Duodenal mucosa (tissue), 2 donors: ENCODE measurements around the gene CHAF1A.

Source experiments
- H3K27ac ChIP-seq: one replicate; pipeline ENCODE4 v1.7.0; 2013; ENCODE audit warnings: low read depth, low read length
- H3K27me3 ChIP-seq, 2 donors: one replicate each; pipeline ENCODE4 v1.7.0; 2013; ENCODE audit warnings: low read length in 2 of 2, control low read depth in 1 of 2; ENCODE audit not compliant: insufficient read depth in 2 of 2, control insufficient read depth in 1 of 2
- H3K36me3 ChIP-seq, 2 donors: one replicate each; pipeline ENCODE4 v1.7.0; 2013; ENCODE audit warnings: low read length in 2 of 2, control low read depth in 1 of 2; ENCODE audit not compliant: insufficient read depth in 2 of 2, control insufficient read depth in 1 of 2
- H3K4me1 ChIP-seq, 2 donors: one replicate each; pipeline ENCODE4 v1.7.0; 2013; ENCODE audit warnings: low read length in 2 of 2, control low read depth in 1 of 2; ENCODE audit not compliant: insufficient read depth in 2 of 2, control insufficient read depth in 1 of 2
- H3K4me3 ChIP-seq, 2 donors: one replicate each; pipeline ENCODE4 v1.7.0; 2013; ENCODE audit warnings: low read length in 2 of 2, low read depth in 1 of 2
- H3K9ac ChIP-seq, 2 donors: one replicate each; pipeline ENCODE4 v1.7.0; 2013; ENCODE audit warnings: low read length in 2 of 2, low read depth in 1 of 2
- H3K9me3 ChIP-seq, 2 donors: one replicate each; pipeline ENCODE4 v1.7.0; 2013; ENCODE audit warnings: low read length in 2 of 2, control low read depth in 1 of 2; ENCODE audit not compliant: control insufficient read depth in 1 of 2

CHAF1A gene

DNA sequence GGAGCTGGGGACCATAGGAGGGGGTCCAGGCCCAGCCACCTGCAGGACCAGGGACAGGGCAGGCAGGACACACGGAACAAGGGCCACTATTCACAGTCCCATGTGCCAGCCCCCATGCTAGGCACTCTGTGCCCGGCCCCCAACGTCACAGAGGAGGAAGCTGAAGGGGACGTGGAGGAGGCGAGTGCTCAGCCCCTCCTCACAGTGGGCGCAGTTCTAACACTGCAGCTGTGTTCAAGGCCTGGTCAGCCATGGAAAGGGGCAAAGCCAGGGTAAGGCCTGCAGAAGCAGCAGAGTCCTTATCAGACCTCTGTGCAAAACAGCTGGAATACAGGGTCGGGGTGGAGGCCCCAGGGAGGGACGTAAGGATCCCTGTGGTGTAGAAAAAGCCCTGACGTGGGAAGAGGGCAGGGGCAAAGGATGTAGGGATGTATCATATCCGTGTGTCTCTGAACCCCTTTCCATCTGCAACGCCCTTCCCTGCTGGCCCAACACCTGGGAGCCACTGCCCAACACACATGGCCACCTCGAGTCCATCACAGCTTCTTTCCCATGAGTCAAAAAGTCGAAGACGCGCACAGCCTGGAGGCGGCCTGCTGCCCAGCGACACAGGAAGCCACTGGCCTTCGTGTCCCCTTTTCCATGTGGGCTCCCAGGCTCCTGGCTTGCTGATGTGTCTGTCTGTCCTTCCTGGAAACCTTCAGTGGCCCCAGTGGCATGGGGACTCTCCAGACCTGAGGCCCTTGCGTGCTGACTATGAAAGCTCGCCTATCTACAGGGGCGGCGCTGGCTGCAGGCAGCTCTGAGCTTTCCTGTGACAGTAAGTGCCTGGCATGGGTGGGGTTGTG, 30.1 kb upstream of the CHAF1A start:
- Histone ChIP-seq H3K27me3 (no peaks in the 10 kb centered on the region), H3K9me3 (no peaks in the 10 kb centered on the region), H3K4me1 (peaks cover 80 to 84% of the 10 kb centered on the region in 2 donors), H3K27ac (no peak overlapping the region), H3K9ac (no peak overlapping the region), H3K36me3 (peaks cover 0 to 25% of the 10 kb centered on the region in 2 donors), H3K4me3 (no peak overlapping the region)

DNA sequence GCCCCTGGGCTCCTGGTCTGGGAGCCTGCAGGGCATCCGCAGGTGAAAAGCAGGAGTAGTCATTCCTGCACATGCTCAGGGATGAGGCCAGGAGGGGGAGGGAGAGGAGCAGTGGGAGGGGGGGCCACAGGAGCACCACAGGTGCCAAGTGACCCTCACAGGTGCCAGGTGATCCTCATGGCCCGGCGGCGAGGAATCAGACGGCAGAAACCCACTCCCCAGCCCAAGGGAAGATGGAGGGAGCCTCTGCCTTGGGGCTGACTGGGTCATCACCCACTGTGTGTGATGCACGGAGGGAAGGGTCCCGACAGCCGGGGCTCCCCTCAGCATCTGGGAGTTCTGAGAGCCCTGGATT, 29.4 kb upstream of the CHAF1A start:
- peaks cover 85 to 86% of the 10 kb centered on the region in 2 donors for H3K4me1 ChIP-seq
- H3K9ac ChIP-seq: peak overlapping the region in 1 of 2 donors; percentile 43
- H3K9me3 ChIP-seq: no peaks in the 10 kb centered on the region
- H3K27ac ChIP-seq: peak overlapping the region; percentile 87
- H3K27me3 ChIP-seq: no peaks in the 10 kb centered on the region
- H3K4me3 ChIP-seq: no peak overlapping the region
- H3K36me3 ChIP-seq: peaks cover 0 to 23% of the 10 kb centered on the region in 2 donors

DNA sequence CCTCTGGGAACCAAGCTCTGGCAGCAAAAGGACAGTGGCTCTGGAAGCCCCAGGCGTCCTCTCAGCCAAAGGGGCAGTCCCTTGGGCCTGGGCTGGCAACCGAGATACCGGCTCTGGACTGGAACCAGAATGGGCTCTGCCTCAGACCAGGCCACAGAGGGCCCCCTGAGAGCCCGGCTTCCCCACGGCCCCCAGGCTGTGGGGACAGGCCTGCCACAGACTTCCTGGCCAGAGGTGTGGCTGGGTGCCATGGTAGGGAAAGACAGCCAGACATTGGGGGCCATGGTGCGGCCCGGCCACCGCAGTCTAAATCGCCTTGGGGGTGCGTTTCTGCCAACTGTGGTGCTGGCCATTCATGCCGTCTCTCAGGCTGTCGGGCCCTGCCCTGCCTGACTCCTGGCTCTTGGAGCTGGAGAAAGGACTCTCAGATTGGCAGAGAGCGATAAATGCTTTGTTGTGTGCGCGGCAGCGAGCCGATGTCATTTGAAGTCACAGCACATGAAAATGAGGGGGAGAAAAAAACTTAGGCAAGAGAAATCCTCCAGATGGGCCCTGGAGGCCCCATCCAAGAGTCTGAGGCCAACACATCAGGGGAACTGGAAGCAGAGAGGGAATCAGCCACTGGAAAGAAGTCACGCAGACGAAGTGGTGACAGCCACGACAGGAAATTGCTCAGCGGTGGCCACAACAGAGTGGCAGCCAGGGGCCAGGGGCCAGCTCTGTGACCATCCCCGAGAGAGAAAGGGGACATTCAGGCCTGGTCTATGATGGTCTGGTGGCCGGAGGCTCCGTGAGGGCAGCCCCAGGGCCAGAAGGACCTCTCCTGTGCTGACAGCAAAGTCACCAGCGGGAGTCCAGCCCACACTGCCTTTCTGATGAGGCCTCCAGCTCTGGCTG, 28.6 kb upstream of the CHAF1A start:
- Histone ChIP-seq H3K27me3 (no peaks in the 10 kb centered on the region), H3K36me3 (peaks cover 0 to 20% of the 10 kb centered on the region in 2 donors), H3K4me3 (peak overlapping the region in 1 of 2 donors; percentile 28), H3K27ac (peak overlapping the region; percentile 87), H3K9ac (peak overlapping the region; percentile 4 to 43), H3K4me1 (peaks cover 80 to 84% of the 10 kb centered on the region in 2 donors), H3K9me3 (no peaks in the 10 kb centered on the region)

DNA sequence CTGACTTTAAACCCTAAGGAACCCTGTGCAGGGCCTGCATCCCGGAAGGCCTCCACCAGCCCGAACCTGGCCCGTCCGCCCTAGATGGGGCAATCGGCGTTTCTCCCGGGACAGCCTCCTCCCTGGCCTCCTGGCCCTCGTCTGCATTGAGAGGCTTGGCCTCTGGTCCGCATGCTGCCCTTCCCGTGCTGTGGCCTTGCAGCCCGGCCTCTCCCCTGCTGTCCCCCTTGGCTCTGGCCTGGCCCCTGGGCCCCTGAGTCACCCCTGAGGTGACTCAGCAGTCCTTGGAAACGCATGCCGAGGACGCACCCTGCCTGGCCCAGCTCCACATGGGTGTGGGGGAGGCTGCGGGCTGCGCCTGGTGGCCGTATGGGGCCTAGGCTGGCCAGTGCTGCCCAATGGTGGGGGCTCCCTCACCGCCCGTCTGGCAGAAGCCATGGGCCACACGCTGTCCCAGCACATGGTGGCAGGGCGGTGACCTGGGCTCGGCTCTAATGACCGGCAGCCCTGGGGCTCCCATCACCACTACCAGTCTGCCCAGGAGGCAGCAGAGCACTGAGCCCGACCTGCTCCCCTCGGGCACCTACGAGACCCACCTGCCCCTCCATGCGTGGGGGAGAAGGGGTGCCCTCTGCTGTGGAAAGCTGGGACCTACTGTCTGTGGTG, 27.8 kb upstream of the CHAF1A start:
- H3K9ac ChIP-seq: peak overlapping the region; percentile 4 to 44
- no peaks in the 10 kb centered on the region for H3K9me3 ChIP-seq
- no peaks in the 10 kb centered on the region for H3K27me3 ChIP-seq
- peaks cover 80 to 85% of the 10 kb centered on the region in 2 donors for H3K4me1 ChIP-seq
- peak overlapping the region; percentile 28 to 46 for H3K4me3 ChIP-seq
- peaks cover 0 to 22% of the 10 kb centered on the region in 2 donors for H3K36me3 ChIP-seq
- peak overlapping the region; percentile 87 for H3K27ac ChIP-seq

DNA sequence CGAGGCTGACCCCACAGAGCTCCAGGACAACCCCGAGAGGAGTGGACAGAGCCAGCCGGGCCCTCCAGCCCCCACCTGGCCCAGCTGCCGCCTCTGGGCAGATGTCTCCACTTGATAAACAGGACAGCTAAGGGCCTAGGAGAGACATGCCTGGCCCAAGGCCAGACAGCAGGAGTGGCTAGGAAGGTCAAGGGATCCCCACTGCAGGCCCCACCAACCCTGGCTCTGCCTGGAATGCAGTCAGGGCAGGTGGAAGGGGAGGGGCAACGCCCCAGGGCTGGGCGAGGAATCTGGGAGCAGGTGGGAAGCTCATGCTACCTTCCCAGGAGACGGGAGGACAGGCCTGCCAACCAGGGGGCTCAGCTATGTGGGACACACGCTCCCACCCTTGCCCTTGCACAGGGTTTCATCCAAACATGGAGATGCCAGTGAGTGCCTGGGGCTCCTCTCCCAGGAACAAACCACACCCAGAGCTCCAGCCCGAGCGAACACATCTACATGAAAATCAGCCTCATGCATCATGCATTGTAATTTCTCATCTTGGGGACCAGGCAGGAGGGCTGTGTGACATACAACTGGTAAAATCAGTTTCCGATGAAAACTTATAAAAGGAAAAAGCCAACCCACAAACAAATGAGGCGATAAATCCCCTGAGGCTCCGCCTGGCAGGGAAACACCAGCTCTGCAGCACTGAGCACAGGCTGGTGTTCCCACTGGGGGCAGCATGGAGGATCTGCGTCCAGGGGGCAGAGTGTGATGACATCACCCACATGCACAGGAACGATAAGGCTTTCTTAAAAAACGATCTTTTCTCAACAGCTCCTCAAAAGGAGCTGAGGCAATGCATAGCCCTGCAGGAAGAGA, 27.0 kb upstream of the CHAF1A start:
- no peaks in the 10 kb centered on the region for H3K27me3 ChIP-seq
- peaks cover 80 to 85% of the 10 kb centered on the region in 2 donors for H3K4me1 ChIP-seq
- H3K4me3 ChIP-seq: peak overlapping the region in 1 of 2 donors; percentile 46
- H3K9ac ChIP-seq: peak overlapping the region; percentile 4 to 44
- peak overlapping the region; percentile 87 for H3K27ac ChIP-seq
- no peaks in the 10 kb centered on the region for H3K9me3 ChIP-seq
- H3K36me3 ChIP-seq: peaks cover 0 to 22% of the 10 kb centered on the region in 2 donors

DNA sequence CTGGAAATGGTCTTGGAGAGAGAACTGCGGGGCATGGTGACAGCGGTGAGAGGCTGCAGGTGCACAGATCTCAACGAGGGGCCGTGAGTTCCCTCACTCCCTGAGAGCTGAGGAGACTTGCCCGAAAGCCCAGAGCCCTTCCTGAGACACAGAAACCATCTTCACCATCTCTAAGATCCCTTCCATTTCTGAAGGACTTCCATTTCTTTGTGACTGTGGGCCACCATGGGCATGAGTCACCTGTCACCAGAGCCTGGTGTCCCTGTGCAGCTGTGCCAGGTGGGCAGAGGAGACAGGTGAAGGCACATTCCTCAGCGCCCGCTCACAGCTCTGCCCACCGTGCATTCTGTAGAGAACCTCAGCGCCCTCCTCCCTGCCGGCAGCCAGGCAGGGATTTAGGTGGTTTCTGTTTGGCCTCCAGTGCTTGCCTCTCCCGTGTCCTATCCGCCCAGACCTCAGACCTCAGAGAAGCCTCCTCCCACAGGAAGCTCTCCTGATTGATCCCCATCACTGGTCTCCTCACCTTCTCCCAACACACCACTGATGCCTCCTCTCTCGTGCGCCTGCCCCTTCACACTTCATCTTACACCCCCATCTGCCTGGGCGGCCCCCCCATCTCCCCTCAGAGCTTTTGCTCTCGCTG, 26.3 kb upstream of the CHAF1A start:
- no peaks in the 10 kb centered on the region for H3K27me3 ChIP-seq
- H3K27ac ChIP-seq: no peak overlapping the region
- peak overlapping the region; percentile 4 to 35 for H3K9ac ChIP-seq

DNA sequence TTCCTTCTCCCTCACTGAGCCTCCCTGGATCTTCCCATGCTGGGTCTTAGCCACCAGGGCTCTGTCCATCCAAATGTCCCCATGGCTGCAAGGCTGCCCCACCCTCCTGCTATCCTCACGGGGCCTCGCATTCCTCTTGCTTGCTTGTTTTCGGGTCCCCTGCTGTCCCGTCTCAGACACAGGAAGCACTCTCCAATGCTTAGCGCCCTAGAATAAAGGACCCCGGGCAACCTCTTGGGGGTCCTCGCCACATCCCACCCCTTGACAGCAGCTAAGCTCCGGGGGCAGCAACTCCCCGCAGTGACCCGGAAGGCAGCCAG, 25.8 kb upstream of the CHAF1A start:
- Histone ChIP-seq H3K27me3 (no peaks in the 10 kb centered on the region), H3K9me3 (no peaks in the 10 kb centered on the region), H3K4me1 (peaks cover 74 to 80% of the 10 kb centered on the region in 2 donors), H3K9ac (no peak overlapping the region), H3K27ac (no peak overlapping the region), H3K36me3 (peaks cover 0 to 19% of the 10 kb centered on the region in 2 donors), H3K4me3 (no peak overlapping the region)

More for the DNA sequence above, 26.3 kb upstream of the CHAF1A start:
- Histone ChIP-seq H3K4me3 (peak overlapping the region in 1 of 2 donors; percentile 46), H3K4me1 (peaks cover 79 to 81% of the 10 kb centered on the region in 2 donors), H3K9me3 (no peaks in the 10 kb centered on the region), H3K36me3 (peaks cover 0 to 22% of the 10 kb centered on the region in 2 donors)

DNA sequence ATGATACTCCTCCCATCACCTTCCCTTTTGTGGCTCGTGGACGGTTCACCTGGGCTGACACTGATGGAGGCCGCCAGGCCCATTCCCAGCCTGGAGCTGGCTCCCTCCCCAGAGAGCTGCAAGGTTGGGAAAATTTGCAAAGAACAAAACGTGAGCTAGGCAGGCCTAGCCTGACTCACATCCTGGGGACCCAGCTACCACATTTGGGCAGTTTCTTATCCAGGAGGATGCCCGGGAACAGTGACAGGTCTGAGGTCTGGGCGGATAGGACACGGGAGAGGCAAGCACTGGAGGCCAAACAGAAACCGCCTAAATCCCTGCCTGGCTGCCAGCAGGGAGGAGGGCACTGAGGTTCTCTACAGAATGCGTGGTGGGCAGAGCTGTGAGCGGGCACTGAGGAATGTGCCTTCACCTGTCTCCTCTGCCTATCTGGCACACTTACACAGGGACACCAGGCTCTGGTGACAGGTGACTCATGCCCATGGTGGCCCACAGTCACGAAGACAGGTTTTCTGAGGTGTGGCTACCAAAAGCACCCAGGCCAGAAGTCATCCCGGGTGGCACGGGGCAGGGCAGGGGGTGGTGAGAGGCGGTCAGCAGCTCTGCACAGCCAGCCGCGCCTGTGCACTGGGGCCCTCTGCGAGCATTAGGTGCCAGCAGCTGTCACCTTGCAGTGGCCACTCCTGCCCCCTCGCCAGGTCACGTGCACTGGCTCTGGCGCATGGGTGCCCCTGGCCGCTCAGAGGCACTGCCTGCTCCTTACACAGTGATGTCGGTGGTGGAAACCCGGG, 25.3 kb upstream of the CHAF1A start:
- Histone ChIP-seq H3K4me3 (no peak overlapping the region), H3K36me3 (peaks cover 0 to 13% of the 10 kb centered on the region in 2 donors), H3K9ac (no peak overlapping the region), H3K27ac (no peak overlapping the region), H3K9me3 (no peaks in the 10 kb centered on the region), H3K27me3 (no peaks in the 10 kb centered on the region), H3K4me1 (peaks cover 74 to 80% of the 10 kb centered on the region in 2 donors)
